T-cell (primary cell): ENCODE measurements around the gene KCNG1. TPM values are rescaled to one million over a fixed set of nuclear protein-coding genes. Genes with fewer than 3 reads are reported as not detected.

ENCODE experiments used
- ATAC-seq, 4 experiments: fragments of 200-7000 bp in 3 of 4; fragments of 150-1000 bp in 1 of 4; cut with Tn5 transposase; replicated peaks in 1 of 4; 1 replicate in 3 of 4; 2 replicates in 1 of 4; pipeline ENCODE4 v1.10.0; 2021; ENCODE audit warnings: moderate library complexity in 3 of 4, mild to moderate bottlenecking in 2 of 4, moderate number of reproducible peaks in 1 of 4
- CTCF ChIA-PET, 2 donors: fragments of 300-600 bp; sonication (Branson Sonifier 250); formaldehyde crosslinking; loops; one replicate each; lab custom pipeline; 2022; ENCODE audit warnings: antibody characterized with exemption in 2 of 2; lab: Charles Lee
- POLR2A ChIA-PET, 2 donors: fragments of 300-600 bp; sonication (Branson Sonifier 250); formaldehyde crosslinking; loops; one replicate each; lab custom pipeline; 2022; ENCODE audit warnings: antibody characterized with exemption in 2 of 2; lab: Charles Lee
- DNase-seq, 35 experiments: peaks; one replicate each; pipeline versions ENCODE4 v3.0.0 to v3.0.0-alpha.2; 2013 to 2023
- H3K27ac ChIP-seq: one replicate; pipeline ENCODE4 v1.5.1; 2013; ENCODE audit warnings: low read length
- H3K27me3 ChIP-seq, 2 experiments: replicated peaks in 1 of 2; 1 replicate in 1 of 2; 2 replicates in 1 of 2; pipeline versions ENCODE4 v1.6.1 to v1.7.0; 2013; ENCODE audit warnings: low read length in 1 of 2, mixed read lengths in 1 of 2; ENCODE audit not compliant: control insufficient read depth in 2 of 2, insufficient read depth in 2 of 2; ENCODE audit errors: extremely low read depth in 1 of 2
- H3K36me3 ChIP-seq, 2 donors: 1 replicate in 1 of 2; 2 replicates in 1 of 2; pipeline versions ENCODE4 v1.6.1 to v1.7.0; 2013; ENCODE audit warnings: low read length in 1 of 2; ENCODE audit not compliant: control insufficient read depth in 2 of 2, insufficient read depth in 1 of 2; ENCODE audit errors: extremely low read depth in 1 of 2
- H3K4me1 ChIP-seq, 2 experiments: 1 replicate in 1 of 2; 2 replicates in 1 of 2; pipeline versions ENCODE4 v1.6.1 to v1.7.0; 2013; ENCODE audit warnings: low read length in 2 of 2, mixed read lengths in 1 of 2; ENCODE audit not compliant: insufficient read depth in 2 of 2, control insufficient read depth in 1 of 2; ENCODE audit errors: extremely low read depth in 1 of 2
- H3K4me3 ChIP-seq, 2 donors: 1 replicate in 1 of 2; 2 replicates in 1 of 2; pipeline versions ENCODE4 v1.5.1 to v1.7.0; 2013; ENCODE audit warnings: mild to moderate bottlenecking in 2 of 2, low read length in 1 of 2, moderate library complexity in 1 of 2; ENCODE audit not compliant: control insufficient read depth in 1 of 2; ENCODE audit errors: extremely low read depth in 1 of 2
- H3K9me3 ChIP-seq: 2 replicates; pipeline ENCODE4 v1.7.0; 2013
- H3K27ac Mint-ChIP-seq, 2 donors: one replicate each; pipeline ENCODE4 v1.8.0; 2020 to 2021; ENCODE audit warnings: mild to moderate bottlenecking in 2 of 2, mixed read lengths in 2 of 2
- H3K27me3 Mint-ChIP-seq, 2 donors: one replicate each; pipeline ENCODE4 v1.8.0; 2021 to 2022; ENCODE audit warnings: mixed read lengths in 2 of 2
- H3K36me3 Mint-ChIP-seq: one replicate; pipeline ENCODE4 v1.8.0; 2021; ENCODE audit warnings: mixed read lengths
- H3K4me1 Mint-ChIP-seq, 3 donors: one replicate each; pipeline ENCODE4 v1.8.0; 2020 to 2022; ENCODE audit warnings: mixed read lengths in 3 of 3, mild to moderate bottlenecking in 1 of 3
- H3K4me3 Mint-ChIP-seq, 3 donors: one replicate each; pipeline ENCODE4 v1.8.0; 2020 to 2022; ENCODE audit warnings: mild to moderate bottlenecking in 3 of 3, mixed read lengths in 3 of 3, moderate library complexity in 3 of 3
- H3K9me3 Mint-ChIP-seq, 3 donors: one replicate each; pipeline ENCODE4 v1.8.0; 2020 to 2022; ENCODE audit warnings: mixed read lengths in 3 of 3
- WGBS: methylation state at CpG from one replicate; pipeline ENCODE4 v1.1.5; 2013; ENCODE audit warnings: missing lambda C conversion rate; ENCODE audit not compliant: insufficient coverage; 5-methylcytosine and 5-hydroxymethylcytosine counted together
- total RNA-seq, 35 experiments: library from RNA in 6 of 35; stranded (reverse) in 6 of 35; fragments of 120-200 nt in 1 of 35; gene quantifications; one replicate each; pipeline versions ENCODE4 v1.2.1 to v1.2.4 and lab custom pipeline; 2013 to 2026

KCNG1 gene
- total RNA-seq, 5 donors from 2014 or later (not counting 1 experiment from before 2014, with no cell fraction given): 0.35 to 0.82 (median 0.82) TPM; not detected in 2

DNA sequence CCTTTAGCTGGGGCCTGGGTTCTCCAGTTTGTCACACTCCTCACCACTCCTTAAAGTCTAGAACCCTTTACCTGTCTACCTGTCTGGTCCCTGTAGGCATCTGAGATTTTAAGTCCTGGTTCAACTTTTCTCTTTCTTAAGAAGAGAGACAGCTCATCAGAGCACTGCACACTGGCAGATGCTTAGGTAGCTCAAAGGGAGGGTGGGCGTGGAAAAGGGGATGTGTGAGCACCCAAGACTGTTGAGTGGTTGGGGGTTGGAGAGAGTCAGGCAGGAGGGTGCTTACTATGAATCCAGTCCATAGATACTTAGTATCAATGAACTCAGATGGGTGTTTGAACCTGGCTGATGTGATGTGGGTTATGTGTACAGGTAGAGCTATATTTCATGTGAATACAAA lies 6.6 kb upstream of the KCNG1 start:
- Histone ChIP-seq H3K27me3 (peaks cover 4 to 57% of the 10 kb centered on the region in 2 experiments), H3K4me3 (no peak overlapping the region), H3K9me3 (no peaks in the 10 kb centered on the region), H3K4me1 (no peaks in the 10 kb centered on the region), H3K27ac (no peak overlapping the region), H3K36me3 (no peaks in the 10 kb centered on the region)
- ChIA-PET POLR2A (no interaction called here), CTCF (interaction anchor here in 1 of 2 donors (0.6 kb wide), 1 partner anchor 430 kb away, joined by 3 read pairs; no protein-coding TSS in a partner anchor)
- 60% methylated on average over 1 of the region's 1 CpG for WGBS
- H3K36me3 Mint-ChIP-seq: no peaks in the 10 kb centered on the region
- ATAC-seq (no peak), DNase-seq (no peak)
- H3K27me3 Mint-ChIP-seq: peaks cover 63 to 81% of the 10 kb centered on the region in 2 donors
- H3K4me3 Mint-ChIP-seq: no peak overlapping the region
- H3K4me1 Mint-ChIP-seq: no peaks in the 10 kb centered on the region
- H3K27ac Mint-ChIP-seq: no peak overlapping the region
- H3K9me3 Mint-ChIP-seq: no peaks in the 10 kb centered on the region

DNA sequence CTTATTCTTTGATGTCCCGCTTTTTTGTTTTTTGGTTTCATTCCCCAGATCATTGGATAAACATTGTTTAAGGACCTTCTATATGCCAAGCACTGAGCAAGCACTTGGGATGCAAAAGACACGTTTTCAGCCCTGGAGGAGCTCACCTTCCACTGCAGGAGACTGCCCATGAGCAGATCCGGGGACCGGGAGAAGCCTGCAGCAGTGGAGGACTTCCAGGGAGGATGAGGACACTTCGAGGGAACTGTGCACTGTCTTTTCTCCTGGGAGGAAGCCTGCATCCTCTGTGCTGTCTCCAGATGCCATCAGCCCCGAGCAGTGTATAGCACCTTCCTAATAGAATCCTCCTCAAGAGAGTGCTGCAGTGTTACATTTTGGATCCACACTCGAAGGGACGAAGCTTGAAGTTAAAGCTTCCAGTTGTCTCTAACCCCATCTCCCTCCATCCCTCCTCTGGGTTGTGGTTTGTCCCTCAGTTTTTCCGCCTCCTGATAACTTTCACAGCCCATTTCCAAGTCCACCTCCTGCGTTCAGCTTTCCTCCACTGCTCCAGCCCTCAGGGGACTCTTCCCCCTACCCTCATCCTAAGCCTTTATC lies 5.8 kb upstream of the KCNG1 start:
- Histone ChIP-seq H3K36me3 (no peaks in the 10 kb centered on the region), H3K27me3 (peaks cover 4 to 66% of the 10 kb centered on the region in 2 experiments), H3K27ac (no peak overlapping the region), H3K4me1 (no peaks in the 10 kb centered on the region), H3K9me3 (no peaks in the 10 kb centered on the region), H3K4me3 (no peak overlapping the region)
- 25% methylated on average over 6 of the region's 10 CpGs for WGBS
- H3K27me3 Mint-ChIP-seq: peaks cover 70 to 85% of the 10 kb centered on the region in 2 donors
- CTCF ChIA-PET: no interaction called here
- DNase-seq: no peak
- H3K27ac Mint-ChIP-seq: no peak overlapping the region
- H3K4me1 Mint-ChIP-seq: peaks cover 1 to 5% (median 3%) of the 10 kb centered on the region in 3 donors
- H3K9me3 Mint-ChIP-seq: no peaks in the 10 kb centered on the region
- no peak for ATAC-seq
- POLR2A ChIA-PET: no interaction called here
- H3K36me3 Mint-ChIP-seq: no peaks in the 10 kb centered on the region
- no peak overlapping the region for H3K4me3 Mint-ChIP-seq

DNA sequence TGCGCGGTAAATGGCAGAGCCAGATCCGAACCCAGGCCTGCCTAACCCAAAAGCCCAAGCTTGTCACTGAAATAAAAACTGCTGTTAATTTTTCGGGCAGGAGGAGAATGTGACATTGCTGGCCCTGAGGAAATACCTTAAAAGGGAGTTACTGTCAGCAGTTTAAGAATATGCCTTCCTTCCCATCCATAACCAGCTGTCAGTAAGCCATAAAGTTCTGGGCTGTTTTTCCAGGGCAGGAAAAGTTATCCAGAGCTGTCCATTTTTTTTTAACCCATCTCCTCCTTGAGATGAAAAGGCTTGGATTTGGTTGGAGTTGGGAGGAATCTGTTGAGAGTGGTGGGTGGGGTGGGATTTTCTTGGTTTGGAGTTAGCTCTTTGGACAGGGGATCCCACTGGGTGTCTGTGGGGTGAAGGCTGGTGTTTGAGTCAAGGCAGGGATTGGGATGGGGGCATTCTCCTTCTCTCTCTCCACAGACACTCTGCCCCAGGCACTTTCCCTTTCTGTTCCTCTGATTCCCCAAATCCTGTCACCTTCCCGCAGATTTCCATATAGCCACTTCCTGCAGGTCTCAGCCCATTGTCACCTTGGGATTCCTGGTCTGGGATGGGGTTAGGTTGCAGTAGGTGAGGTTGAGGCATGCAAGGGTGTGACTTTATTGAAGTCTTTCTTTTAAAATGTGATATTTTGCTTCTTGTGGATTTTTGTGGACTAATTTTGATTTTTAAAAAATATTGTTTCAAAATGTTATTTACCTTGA lies 4.3 kb upstream of the KCNG1 start:
- Histone ChIP-seq H3K9me3 (no peaks in the 10 kb centered on the region), H3K27me3 (peaks cover 4 to 70% of the 10 kb centered on the region in 2 experiments), H3K36me3 (no peaks in the 10 kb centered on the region), H3K4me3 (no peak overlapping the region), H3K4me1 (peaks cover 0 to 4% of the 10 kb centered on the region in 2 experiments), H3K27ac (no peak overlapping the region)
- DNase-seq: no peak
- H3K36me3 Mint-ChIP-seq: no peaks in the 10 kb centered on the region
- peaks cover 6 to 11% (median 8%) of the 10 kb centered on the region in 3 donors for H3K4me1 Mint-ChIP-seq
- WGBS: 96% methylated on average over 3 of the region's 5 CpGs
- H3K27ac Mint-ChIP-seq: no peak overlapping the region
- no peak overlapping the region for H3K4me3 Mint-ChIP-seq
- H3K27me3 Mint-ChIP-seq: peaks cover 70 to 85% of the 10 kb centered on the region in 2 donors
- ChIA-PET CTCF (no interaction called here), POLR2A (no interaction called here)
- no peaks in the 10 kb centered on the region for H3K9me3 Mint-ChIP-seq
- no peak for ATAC-seq

DNA sequence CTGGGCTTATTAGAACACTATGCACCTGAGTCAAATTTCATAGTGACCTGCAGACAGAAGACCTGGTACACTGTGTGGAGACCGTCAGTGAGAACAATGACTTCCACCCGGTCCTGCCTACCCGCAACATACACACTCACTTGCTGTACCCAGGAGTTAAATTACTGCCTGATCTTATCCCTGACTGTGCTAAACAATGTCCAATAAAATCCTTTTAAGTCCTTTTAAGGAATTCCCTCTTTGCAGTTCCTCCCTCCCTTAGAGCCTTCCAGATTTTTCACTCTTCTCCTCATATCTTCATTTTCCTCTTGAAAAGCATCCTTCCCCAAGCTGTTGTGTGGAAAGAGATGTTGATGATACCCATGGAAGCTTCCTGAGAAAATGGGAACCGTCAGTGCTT lies 3.4 kb upstream of the KCNG1 start:
- H3K27ac ChIP-seq: no peak overlapping the region
- H3K27ac Mint-ChIP-seq: no peak overlapping the region
- WGBS: 39% methylated on average over 3 of the region's 4 CpGs
- DNase-seq: no peak
- H3K4me3 ChIP-seq: no peak overlapping the region
- H3K27me3 Mint-ChIP-seq: peaks cover 70 to 85% of the 10 kb centered on the region in 2 donors
- H3K36me3 Mint-ChIP-seq: no peaks in the 10 kb centered on the region
- no peak for ATAC-seq
- CTCF ChIA-PET: no interaction called here
- H3K4me1 Mint-ChIP-seq: peaks cover 6 to 16% (median 8%) of the 10 kb centered on the region in 3 donors
- H3K4me1 ChIP-seq: peaks cover 0 to 5% of the 10 kb centered on the region in 2 experiments
- no peak overlapping the region for H3K4me3 Mint-ChIP-seq
- no peaks in the 10 kb centered on the region for H3K36me3 ChIP-seq
- peaks cover 7 to 70% of the 10 kb centered on the region in 2 experiments for H3K27me3 ChIP-seq
- H3K9me3 ChIP-seq: no peaks in the 10 kb centered on the region
- POLR2A ChIA-PET: no interaction called here
- no peaks in the 10 kb centered on the region for H3K9me3 Mint-ChIP-seq

DNA sequence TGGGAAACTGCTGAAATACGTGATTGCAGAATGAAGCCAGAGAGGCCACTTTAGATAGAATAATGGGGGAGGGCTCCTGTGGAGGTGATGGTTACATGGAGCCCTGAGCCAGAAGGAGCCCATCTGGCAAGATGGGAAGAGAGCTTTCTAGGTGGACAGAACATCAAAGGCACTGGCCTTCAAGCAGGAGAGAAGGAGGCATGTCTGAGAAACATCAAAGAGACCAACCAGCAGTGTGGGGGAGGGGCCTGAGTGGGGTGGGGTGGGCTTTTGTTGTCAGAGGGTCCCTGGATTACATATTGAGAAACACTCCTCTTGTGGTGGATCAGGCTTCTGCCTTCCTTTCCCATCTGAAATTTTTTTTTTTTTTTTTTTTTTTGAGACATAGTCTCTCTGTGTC lies 1.9 kb upstream of the KCNG1 start:
- no peak for ATAC-seq
- H3K4me1 Mint-ChIP-seq: peaks cover 6 to 16% (median 8%) of the 10 kb centered on the region in 3 donors
- no peaks in the 10 kb centered on the region for H3K36me3 ChIP-seq
- peaks cover 65 to 84% of the 10 kb centered on the region in 2 donors for H3K27me3 Mint-ChIP-seq
- no peak overlapping the region for H3K4me3 ChIP-seq
- peaks cover 14 to 73% of the 10 kb centered on the region in 2 experiments for H3K27me3 ChIP-seq
- H3K4me3 Mint-ChIP-seq: peak overlapping the region in 1 of 3 donors; percentile 77
- CTCF ChIA-PET: no interaction called here
- H3K9me3 ChIP-seq: no peaks in the 10 kb centered on the region
- no peak for DNase-seq
- 50% methylated on average over 1 of the region's 1 CpG for WGBS
- H3K27ac ChIP-seq: no peak overlapping the region
- H3K36me3 Mint-ChIP-seq: no peaks in the 10 kb centered on the region
- POLR2A ChIA-PET: no interaction called here
- H3K9me3 Mint-ChIP-seq: no peaks in the 10 kb centered on the region
- H3K4me1 ChIP-seq: peaks cover 0 to 5% of the 10 kb centered on the region in 2 experiments
- no peak overlapping the region for H3K27ac Mint-ChIP-seq

DNA sequence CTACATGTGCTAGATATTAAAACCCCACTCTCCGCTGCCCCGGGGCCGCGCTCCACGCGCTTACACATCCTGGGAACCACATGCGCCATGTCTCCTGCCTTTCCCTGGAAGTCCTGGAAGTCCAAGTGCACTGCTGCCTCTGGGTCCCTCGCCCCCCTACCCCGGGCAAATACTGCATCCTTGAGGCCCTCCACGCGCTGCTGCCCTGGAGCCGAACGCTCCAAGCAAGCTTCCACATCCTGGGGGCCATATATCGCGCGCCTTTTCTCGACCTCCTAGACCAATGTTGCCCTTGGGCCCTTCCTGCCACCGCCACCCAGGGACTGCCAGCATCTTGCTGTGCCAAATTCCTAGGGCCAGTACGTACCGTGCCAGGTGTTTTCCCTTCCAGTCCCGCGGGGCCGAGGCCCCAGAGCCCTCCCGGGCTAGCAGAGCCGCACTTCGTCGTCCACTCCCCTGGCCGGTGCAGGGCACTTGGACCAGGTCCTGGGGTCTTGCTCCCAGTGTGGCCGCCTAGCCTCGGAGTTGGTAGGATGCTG lies 779 bp upstream of the KCNG1 start:
- no peak overlapping the region for H3K27ac ChIP-seq
- peaks cover 6 to 16% (median 8%) of the 10 kb centered on the region in 3 donors for H3K4me1 Mint-ChIP-seq
- peak overlapping the region; percentile 57 to 77 (median 64) for H3K4me3 Mint-ChIP-seq
- no peak for ATAC-seq
- no peaks in the 10 kb centered on the region for H3K9me3 Mint-ChIP-seq
- H3K36me3 ChIP-seq: no peaks in the 10 kb centered on the region
- ChIA-PET CTCF (no interaction called here), POLR2A (no interaction called here)
- H3K4me3 ChIP-seq: no peak overlapping the region
- H3K4me1 ChIP-seq: peaks cover 0 to 5% of the 10 kb centered on the region in 2 experiments
- no peaks in the 10 kb centered on the region for H3K36me3 Mint-ChIP-seq
- H3K27ac Mint-ChIP-seq: no peak overlapping the region
- WGBS: 25% methylated on average over 26 of the region's 30 CpGs
- peaks cover 62 to 78% of the 10 kb centered on the region in 2 donors for H3K27me3 Mint-ChIP-seq
- DNase-seq: no peak
- no peaks in the 10 kb centered on the region for H3K9me3 ChIP-seq
- H3K27me3 ChIP-seq: peaks cover 14 to 68% of the 10 kb centered on the region in 2 experiments
